H9 (cell line): ENCODE data around the gene DENND1A. TPM values are rescaled to one million over a fixed set of nuclear protein-coding genes. Genes with fewer than 3 reads are reported as not detected.

Source experiments
- DNase-seq: peaks from one replicate; pipeline ENCODE4 v3.0.0-alpha.2; 2017
- H2AFZ ChIP-seq: one replicate; pipeline ENCODE4 v1.6.1; 2013; ENCODE audit warnings: mild to moderate bottlenecking, low read length, control low read depth, moderate library complexity
- H2AK5ac ChIP-seq: 2 replicates; pipeline ENCODE4 v1.6.1; 2013; ENCODE audit warnings: low read length, control low read depth, mixed read lengths; ENCODE audit not compliant: insufficient read length
- H2BK120ac ChIP-seq: one replicate; pipeline ENCODE4 v1.6.1; 2013; ENCODE audit warnings: low read depth, mild to moderate bottlenecking, low read length, control low read depth, inconsistent platforms; ENCODE audit not compliant: poor library complexity, severe bottlenecking
- H2BK12ac ChIP-seq: 2 replicates; pipeline ENCODE4 v1.6.1; 2013; ENCODE audit warnings: low read length, control low read depth, mixed read lengths, low read depth; ENCODE audit not compliant: insufficient read length
- H2BK15ac ChIP-seq: 2 replicates; pipeline ENCODE4 v1.6.1; 2013; ENCODE audit warnings: low read depth, low read length, control low read depth
- H2BK20ac ChIP-seq: one replicate; pipeline ENCODE4 v1.6.1; 2013; ENCODE audit warnings: low read depth, mild to moderate bottlenecking, low read length, control low read depth, inconsistent platforms; ENCODE audit not compliant: poor library complexity, severe bottlenecking
- H2BK5ac ChIP-seq: 2 replicates; pipeline ENCODE4 v1.6.1; 2013; ENCODE audit warnings: low read length, control low read depth, mixed read lengths; ENCODE audit not compliant: insufficient read length
- H3K14ac ChIP-seq: 2 replicates; pipeline ENCODE4 v1.6.1; 2013; ENCODE audit warnings: low read length, control low read depth; ENCODE audit not compliant: insufficient read depth
- H3K18ac ChIP-seq: 2 replicates; pipeline ENCODE4 v1.6.1; 2013; ENCODE audit warnings: low read depth, mild to moderate bottlenecking, mixed read lengths, low read length, control low read depth; ENCODE audit not compliant: insufficient read length
- H3K23ac ChIP-seq: 2 replicates; pipeline ENCODE4 v1.6.1; 2013; ENCODE audit warnings: low read length, control low read depth, mixed read lengths, low read depth; ENCODE audit not compliant: insufficient read length
- H3K23me2 ChIP-seq: 2 replicates; pipeline ENCODE4 v1.6.1; 2013; ENCODE audit warnings: low read depth, mild to moderate bottlenecking, mixed read lengths, low read length, control low read depth; ENCODE audit not compliant: insufficient read length, poor library complexity, severe bottlenecking
- H3K27ac ChIP-seq: 2 replicates; pipeline ENCODE4 v1.5.1; 2013; ENCODE audit warnings: low read length, control low read depth, mixed read lengths, low read depth; ENCODE audit not compliant: insufficient read length
- H3K27me3 ChIP-seq: 2 replicates; pipeline ENCODE4 v1.6.1; 2013; ENCODE audit warnings: low read length, control low read depth, inconsistent platforms; ENCODE audit not compliant: insufficient read depth
- H3K4ac ChIP-seq: 2 replicates; pipeline ENCODE4 v1.6.1; 2013; ENCODE audit warnings: low read depth, mild to moderate bottlenecking, control low read depth, inconsistent platforms, low read length, moderate library complexity
- H3K4me1 ChIP-seq: 2 replicates; pipeline ENCODE4 v1.6.1; 2013; ENCODE audit warnings: low read length, control low read depth, inconsistent platforms; ENCODE audit not compliant: insufficient read depth
- H3K4me2 ChIP-seq: 2 replicates; pipeline ENCODE4 v1.6.1; 2013; ENCODE audit warnings: low read length, control low read depth, mixed read lengths; ENCODE audit not compliant: insufficient read length, insufficient read depth
- H3K56ac ChIP-seq: 2 replicates; pipeline ENCODE4 v1.6.1; 2013; ENCODE audit warnings: low read depth, mild to moderate bottlenecking, mixed read lengths, low read length, control low read depth; ENCODE audit not compliant: insufficient read length
- H3K79me1 ChIP-seq: 2 replicates; pipeline ENCODE4 v1.6.1; 2013; ENCODE audit warnings: low read depth, mild to moderate bottlenecking, moderate library complexity, low read length, control low read depth, inconsistent platforms; ENCODE audit not compliant: insufficient read depth, poor library complexity, severe bottlenecking
- H3K79me2 ChIP-seq: 2 replicates; pipeline ENCODE4 v1.6.1; 2013; ENCODE audit warnings: low read length, control low read depth, inconsistent platforms; ENCODE audit not compliant: insufficient read depth
- H3K9ac ChIP-seq: 2 replicates; pipeline ENCODE4 v1.6.1; 2013; ENCODE audit warnings: low read length, control low read depth, mixed read lengths; ENCODE audit not compliant: insufficient read length; ENCODE audit errors: extremely low read depth
- H3K9me3 ChIP-seq: one replicate; pipeline ENCODE4 v1.6.1; 2013; ENCODE audit warnings: low read depth, low read length, inconsistent platforms; ENCODE audit not compliant: control insufficient read depth
- H3T11ph ChIP-seq: one replicate; pipeline ENCODE4 v1.6.1; 2013; ENCODE audit warnings: mild to moderate bottlenecking, low read length, control low read depth, inconsistent platforms
- H4K20me1 ChIP-seq: one replicate; pipeline ENCODE4 v1.6.1; 2013; ENCODE audit not compliant: control insufficient read depth, insufficient read length, insufficient read depth
- H4K5ac ChIP-seq: 2 replicates; pipeline ENCODE4 v1.6.1; 2013; ENCODE audit warnings: low read depth, mild to moderate bottlenecking, mixed read lengths, low read length, control low read depth; ENCODE audit not compliant: insufficient read length
- H4K8ac ChIP-seq: replicated peaks from 2 replicates; pipeline ENCODE4 v1.6.1; 2013; ENCODE audit warnings: low read length, control low read depth, mixed read lengths, low read depth; ENCODE audit not compliant: insufficient read length
- H4K91ac ChIP-seq: 2 replicates; pipeline ENCODE4 v1.6.1; 2013; ENCODE audit warnings: low read depth, mild to moderate bottlenecking, moderate library complexity, mixed read lengths, low read length, control low read depth; ENCODE audit not compliant: insufficient read length
- H3K27ac Mint-ChIP-seq, 3 experiments: 2 replicates in 2 of 3; 3 replicates in 1 of 3; pipeline ENCODE4 v1.8.0; 2020 to 2021; ENCODE audit warnings: mixed read lengths in 3 of 3, mild to moderate bottlenecking in 1 of 3, moderate library complexity in 1 of 3
- H3K27me3 Mint-ChIP-seq: 2 replicates; pipeline ENCODE4 v1.8.0; 2021; ENCODE audit warnings: low read depth, mild to moderate bottlenecking, moderate library complexity, mixed read lengths
- H3K36me3 Mint-ChIP-seq, 3 experiments: 2 replicates in 2 of 3; 3 replicates in 1 of 3; pipeline ENCODE4 v1.8.0; 2020 to 2021; ENCODE audit warnings: low read depth in 3 of 3, mixed read lengths in 3 of 3; ENCODE audit not compliant: insufficient read depth in 1 of 3
- H3K4me1 Mint-ChIP-seq, 2 experiments: 2 replicates each; pipeline ENCODE4 v1.8.0; 2020; ENCODE audit warnings: mixed read lengths in 2 of 2
- H3K4me3 Mint-ChIP-seq, 2 experiments: 2 replicates in 1 of 2; 3 replicates in 1 of 2; pipeline ENCODE4 v1.8.0; 2020 to 2021; ENCODE audit warnings: mild to moderate bottlenecking in 2 of 2, mixed read lengths in 2 of 2, moderate library complexity in 1 of 2
- H3K9me3 Mint-ChIP-seq, 2 experiments: 2 replicates in 1 of 2; 3 replicates in 1 of 2; pipeline ENCODE4 v1.8.0; 2020; ENCODE audit warnings: mild to moderate bottlenecking in 2 of 2, mixed read lengths in 2 of 2, moderate library complexity in 1 of 2
- WGBS: extraction: QIAGEN DNeasy Blood & Tissue Kit; methylation state at CpG from one replicate; pipeline ENCODE4 v1.1.7; 2013; ENCODE audit warnings: missing lambda C conversion rate, low lambda C conversion rate, mixed read lengths; ENCODE audit not compliant: insufficient read length; ENCODE audit errors: extremely low coverage; 5-methylcytosine and 5-hydroxymethylcytosine counted together
- total RNA-seq: library from RNA; stranded (reverse); gene quantifications from 2 replicates; pipeline ENCODE4 v1.2.1, GENCODE V29; 2021
- TF ChIP-seq, protein P1 (sequence below): fragments of 200-600 bp; sonication (generic); conservative IDR thresholded peaks from 3 replicates; pipeline ENCODE4 v1.8.0; 2021; ENCODE audit warnings: antibody characterized with exemption, mild to moderate bottlenecking

Gene DENND1A
- total RNA-seq, 1 experiment from 2014 or later, result 20.4 TPM

DNA sequence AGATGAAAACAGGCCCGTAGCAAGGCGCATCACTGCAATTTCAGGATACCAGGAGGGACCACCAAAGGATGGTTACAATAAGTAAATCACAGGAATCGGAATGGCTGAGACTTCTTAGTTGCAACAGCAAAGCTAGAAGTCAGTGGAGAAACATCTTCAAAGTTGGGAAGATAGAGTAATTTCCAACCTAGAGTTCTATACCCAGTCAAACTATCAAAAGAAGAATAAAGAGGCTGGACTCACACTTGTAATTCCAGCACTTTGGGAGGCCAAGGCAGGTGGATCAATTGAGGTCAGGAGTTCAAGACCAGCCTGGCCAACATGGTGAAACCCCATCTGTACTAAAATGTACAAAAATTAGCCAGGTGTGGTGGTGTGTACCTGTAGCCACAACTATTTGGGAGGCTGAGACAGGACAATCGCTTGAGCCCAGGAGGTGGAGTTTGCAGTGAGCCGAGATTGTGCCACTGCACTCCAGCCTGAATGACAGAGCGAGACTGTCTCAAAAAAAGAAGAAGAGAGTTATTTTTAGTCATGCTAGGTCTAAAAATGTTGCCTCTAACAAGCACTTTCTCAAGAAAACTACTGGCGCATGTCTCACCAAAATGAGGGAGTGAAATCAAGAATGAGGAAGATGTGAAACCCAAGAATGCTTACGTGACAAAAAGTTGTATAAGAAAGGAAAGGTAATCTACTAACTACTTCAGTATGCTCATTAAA, 267.7 kb downstream of the DENND1A start:
- Histone ChIP-seq H3K23me2 (no peaks in the 10 kb centered on the region), H3K4me1 (no peaks in the 10 kb centered on the region), H3T11ph (no peak overlapping the region), H2BK120ac (no peak overlapping the region), H3K4me2 (no peak overlapping the region), H3K9me3 (no peaks in the 10 kb centered on the region), H3K79me1 (no peaks in the 10 kb centered on the region), H4K20me1 (no peaks in the 10 kb centered on the region), H4K91ac (no peak overlapping the region), H3K14ac (no peak overlapping the region), H4K5ac (no peak overlapping the region), H4K8ac (no peak overlapping the region), H3K23ac (no peak overlapping the region), H3K9ac (no peak overlapping the region), H2BK12ac (no peak overlapping the region), H2BK20ac (no peak overlapping the region), H2AFZ (no peak overlapping the region), H2BK5ac (no peak overlapping the region), H3K4ac (no peak overlapping the region), H2BK15ac (no peak overlapping the region), H3K56ac (no peak overlapping the region), H2AK5ac (no peak overlapping the region), H3K79me2 (no peaks in the 10 kb centered on the region), H3K18ac (no peak overlapping the region), H3K27me3 (no peaks in the 10 kb centered on the region), H3K27ac (no peak overlapping the region)
- H3K27ac Mint-ChIP-seq, result no peak overlapping the region
- WGBS, result no CpG with 5 or more reads among the region's 8 CpGs
- H3K36me3 Mint-ChIP-seq, result peaks cover 39 to 41% (median 39%) of the 10 kb centered on the region in 3 experiments
- TF ChIP-seq, protein P1, sequence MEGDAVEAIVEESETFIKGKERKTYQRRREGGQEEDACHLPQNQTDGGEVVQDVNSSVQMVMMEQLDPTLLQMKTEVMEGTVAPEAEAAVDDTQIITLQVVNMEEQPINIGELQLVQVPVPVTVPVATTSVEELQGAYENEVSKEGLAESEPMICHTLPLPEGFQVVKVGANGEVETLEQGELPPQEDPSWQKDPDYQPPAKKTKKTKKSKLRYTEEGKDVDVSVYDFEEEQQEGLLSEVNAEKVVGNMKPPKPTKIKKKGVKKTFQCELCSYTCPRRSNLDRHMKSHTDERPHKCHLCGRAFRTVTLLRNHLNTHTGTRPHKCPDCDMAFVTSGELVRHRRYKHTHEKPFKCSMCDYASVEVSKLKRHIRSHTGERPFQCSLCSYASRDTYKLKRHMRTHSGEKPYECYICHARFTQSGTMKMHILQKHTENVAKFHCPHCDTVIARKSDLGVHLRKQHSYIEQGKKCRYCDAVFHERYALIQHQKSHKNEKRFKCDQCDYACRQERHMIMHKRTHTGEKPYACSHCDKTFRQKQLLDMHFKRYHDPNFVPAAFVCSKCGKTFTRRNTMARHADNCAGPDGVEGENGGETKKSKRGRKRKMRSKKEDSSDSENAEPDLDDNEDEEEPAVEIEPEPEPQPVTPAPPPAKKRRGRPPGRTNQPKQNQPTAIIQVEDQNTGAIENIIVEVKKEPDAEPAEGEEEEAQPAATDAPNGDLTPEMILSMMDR, result no peak
- no peak for DNase-seq
- H3K9me3 Mint-ChIP-seq, result peaks cover 4 to 26% of the 10 kb centered on the region in 2 experiments
- H3K27me3 Mint-ChIP-seq, result no peaks in the 10 kb centered on the region
- peaks cover 14 to 21% of the 10 kb centered on the region in 2 experiments for H3K4me1 Mint-ChIP-seq
- no peak overlapping the region for H3K4me3 Mint-ChIP-seq
